ENCODE data around the gene JUP.

- TF ChIP-seq EP300 (IDR thresholded peaks at IDR 0.05) (no peak), CTCF (IDR thresholded peaks at IDR 0.05) (no peak), POLR2A (IDR thresholded peaks at IDR 0.05) (no peak)
These were observed 49.4 kb downstream of the JUP start for GRCh38 chr17:41736983-41737679.
